Thyroid gland (tissue), 4 donors: ENCODE results near the gene STN1. TPM values are rescaled to one million over a fixed set of nuclear protein-coding genes. Genes with fewer than 3 reads are reported as not detected.

ENCODE experiments used
- DNase-seq, 2 donors: peaks; one replicate each; pipeline ENCODE4 v3.0.0-alpha.2; 2019
- H3K27ac ChIP-seq, 3 donors: fragments of 200-600 bp; sonication (generic); 1 replicate in 2 of 3; 2 replicates in 1 of 3; pipeline ENCODE4 v1.5.1; 2016 to 2019; ENCODE audit warnings: mild to moderate bottlenecking in 1 of 3, moderate library complexity in 1 of 3
- H3K27me3 ChIP-seq: fragments of 200-600 bp; sonication (generic); one replicate; pipeline ENCODE4 v1.5.1; 2019
- H3K36me3 ChIP-seq, 2 donors: fragments of 200-600 bp; sonication (generic); one replicate each; pipeline ENCODE4 v1.5.1; 2016 to 2019
- H3K4me1 ChIP-seq, 2 donors: fragments of 200-600 bp; sonication (generic); one replicate each; pipeline ENCODE4 v1.5.1; 2017 to 2019
- H3K4me3 ChIP-seq, 3 donors: fragments of 200-600 bp; sonication (generic); replicated peaks in 1 of 3; 1 replicate in 2 of 3; 2 replicates in 1 of 3; pipeline ENCODE4 v1.5.1; 2016; ENCODE audit warnings: mild to moderate bottlenecking in 1 of 3
- H3K9me3 ChIP-seq: fragments of 200-600 bp; sonication (generic); one replicate; pipeline ENCODE4 v1.5.1; 2017
- CTCF ChIP-seq, 6 experiments: fragments of 200-600 bp in 3 of 6; fragments of 450-650 bp in 3 of 6; sonication (generic) in 3 of 6; IDR thresholded peaks; one replicate each; pipeline ENCODE4 v1.5.1; 2016 to 2019; ENCODE audit warnings: antibody characterized with exemption in 6 of 6, mild to moderate bottlenecking in 2 of 6, inconsistent platforms in 1 of 6, moderate library complexity in 1 of 6
- POLR2A ChIP-seq, 2 donors: fragments of 450-650 bp; IDR thresholded peaks; one replicate each; pipeline ENCODE4 v1.6.1; 2017; ENCODE audit warnings: antibody characterized with exemption in 2 of 2, mild to moderate bottlenecking in 2 of 2, moderate library complexity in 1 of 2
- WGBS, 2 donors: methylation state at CpG; one replicate each; pipeline ENCODE4 v1.1.5; 2017; 5-methylcytosine and 5-hydroxymethylcytosine counted together
- intact Hi-C: fragments of 100-400 bp; cut with DNase I; formaldehyde crosslinking; loops from one replicate; pipeline ENCODE4 v1.15.1; 2023
- total RNA-seq, 4 donors: library from RNA; depleted of rRNA; stranded (reverse); fragments of >200 nt; gene quantifications; one replicate each; pipeline ENCODE4 v1.2.3, GENCODE V29; 2016

Gene STN1
- total RNA-seq, 4 donors from 2014 or later: 20.7 to 37.1 (median 30.7) TPM

GRCh38 chr10:103934308-103934707, 16.3 kb upstream of the STN1 start:
- intact Hi-C loops: no loop called here
- no peaks in the 10 kb centered on the region for H3K27me3 ChIP-seq
- no peak for DNase-seq
- TF ChIP-seq CTCF (IDR thresholded peaks at IDR 0.05) (no peak), POLR2A (IDR thresholded peaks at IDR 0.05) (no peak)
- no peaks in the 10 kb centered on the region for H3K36me3 ChIP-seq
- H3K4me1 ChIP-seq: peaks cover 0 to 4% of the 10 kb centered on the region in 2 donors
- 87 to 97% methylated on average over 6 of the region's 6 CpGs for WGBS, 2 donors
- H3K27ac ChIP-seq: no peak overlapping the region
- H3K9me3 ChIP-seq: no peaks in the 10 kb centered on the region
- no peak overlapping the region for H3K4me3 ChIP-seq

GRCh38 chr10:103933557-103934121, 15.7 kb upstream of the STN1 start:
- H3K4me3 ChIP-seq: no peak overlapping the region
- peaks cover 0 to 4% of the 10 kb centered on the region in 2 donors for H3K4me1 ChIP-seq
- intact Hi-C loops: no loop called here
- no peaks in the 10 kb centered on the region for H3K9me3 ChIP-seq
- no peak overlapping the region for H3K27ac ChIP-seq
- TF ChIP-seq CTCF (IDR thresholded peaks at IDR 0.05) (no peak), POLR2A (IDR thresholded peaks at IDR 0.05) (no peak)
- DNase-seq: no peak
- H3K36me3 ChIP-seq: no peaks in the 10 kb centered on the region
- H3K27me3 ChIP-seq: no peaks in the 10 kb centered on the region
- WGBS, 2 donors: 50 to 61% methylated on average over 3 to 4 of the region's 4 CpGs

- Histone ChIP-seq H3K36me3 (no peaks in the 10 kb centered on the region), H3K9me3 (no peaks in the 10 kb centered on the region), H3K27me3 (no peaks in the 10 kb centered on the region), H3K4me3 (no peak overlapping the region), H3K27ac (no peak overlapping the region), H3K4me1 (peaks cover 0 to 4% of the 10 kb centered on the region in 2 donors)
- no peak for TF ChIP-seq POLR2A (IDR thresholded peaks at IDR 0.05)
- TF ChIP-seq CTCF (IDR thresholded peaks at IDR 0.05): no peak
- 82 to 85% methylated on average over 3 of the region's 3 CpGs for WGBS, 2 donors
- DNase-seq: no peak
- intact Hi-C loops: no loop called here
These were observed 15.0 kb upstream of the STN1 start for GRCh38 chr10:103932971-103933370.

- Histone ChIP-seq H3K9me3 (no peaks in the 10 kb centered on the region), H3K4me3 (no peak overlapping the region), H3K36me3 (no peaks in the 10 kb centered on the region), H3K4me1 (peaks cover 0 to 4% of the 10 kb centered on the region in 2 donors), H3K27ac (no peak overlapping the region), H3K27me3 (no peaks in the 10 kb centered on the region)
- 56 to 67% methylated on average over 7 of the region's 7 CpGs for WGBS, 2 donors
- intact Hi-C loops: no loop called here
- TF ChIP-seq POLR2A (IDR thresholded peaks at IDR 0.05) (no peak), CTCF (IDR thresholded peaks at IDR 0.05) (no peak)
- peak; percentile 20 to 23 for DNase-seq
These were observed 14.3 kb upstream of the STN1 start for GRCh38 chr10:103932271-103932670.

GRCh38 chr10:103931603-103932002, 13.6 kb upstream of the STN1 start:
- no peaks in the 10 kb centered on the region for H3K9me3 ChIP-seq
- TF ChIP-seq POLR2A (IDR thresholded peaks at IDR 0.05): no peak
- TF ChIP-seq CTCF (IDR thresholded peaks at IDR 0.05): no peak
- H3K27ac ChIP-seq: no peak overlapping the region
- no peak overlapping the region for H3K4me3 ChIP-seq
- no peaks in the 10 kb centered on the region for H3K27me3 ChIP-seq
- intact Hi-C loops: no loop called here
- DNase-seq: no peak
- H3K36me3 ChIP-seq: no peaks in the 10 kb centered on the region
- 97% methylated on average over 2 of the region's 2 CpGs for WGBS, 2 donors
- H3K4me1 ChIP-seq: peaks cover 0 to 4% of the 10 kb centered on the region in 2 donors
